Skeletal muscle cell (primary cell): Measurements from ENCODE around the gene TKTL2.

Experiments used
- DNase-seq: peaks from one replicate; pipeline ENCODE4 v3.0.0-alpha.2; 2010; ENCODE audit warnings: low read depth
- H3K4me3 ChIP-seq: 2 replicates; pipeline ENCODE4 v1.5.1; 2011; ENCODE audit warnings: low read depth, mild to moderate bottlenecking, control low read depth, low read length, moderate library complexity

Gene TKTL2

GRCh38 chr4:163473576-163473975 is at the start of gene TKTL2:
TKTL2 (minus strand) TSS chr4:163473754; CDS start chr4:163473734, 20 bp downstream.
- DNase-seq = no peak

GRCh38 chr4:163515198-163515597 is 41.6 kb upstream of the TKTL2 start:
- no peak for DNase-seq
- no peak overlapping the region for H3K4me3 ChIP-seq

More at GRCh38 chr4:163473576-163473975, at the start of gene TKTL2:
- H3K4me3 ChIP-seq = no peak within 1 kb of the TSS

GRCh38 chr4:163505374-163505773 is 31.8 kb upstream of the TKTL2 start:
- no peak overlapping the region for H3K4me3 ChIP-seq
- no peak for DNase-seq

GRCh38 chr4:163500586-163500985 is 27.0 kb upstream of the TKTL2 start:
- H3K4me3 ChIP-seq = no peak overlapping the region
- no peak for DNase-seq

GRCh38 chr4:163495900-163496299 is 22.3 kb upstream of the TKTL2 start:
- no peak for DNase-seq
- peak overlapping the region; percentile 70 for H3K4me3 ChIP-seq

GRCh38 chr4:163494360-163495241 is 21.0 kb upstream of the TKTL2 start, which contains the start of gene TMA16:
TMA16 (plus strand) TSS chr4:163494690; CDS start chr4:163494802, 112 bp downstream.
- DNase-seq = peak; percentile 84
- peak within 1 kb of the TSS; percentile 70 for H3K4me3 ChIP-seq

GRCh38 chr4:163493643-163494359 is 20.2 kb upstream of the TKTL2 start:
- H3K4me3 ChIP-seq = peak overlapping the region; percentile 70
- DNase-seq = no peak

- no peak for DNase-seq
- no peak overlapping the region for H3K4me3 ChIP-seq
Measured at GRCh38 chr4:163492951-163493504, 19.5 kb upstream of the TKTL2 start.

- H3K4me3 ChIP-seq = no peak overlapping the region
- DNase-seq = no peak
Measured at GRCh38 chr4:163489929-163490328, 16.4 kb upstream of the TKTL2 start.

- no peak for DNase-seq
- no peak overlapping the region for H3K4me3 ChIP-seq
Measured at GRCh38 chr4:163486321-163486720, 12.8 kb upstream of the TKTL2 start.

GRCh38 chr4:163485589-163485988 is 12.0 kb upstream of the TKTL2 start:
- DNase-seq = no peak
- no peak overlapping the region for H3K4me3 ChIP-seq

- no peak overlapping the region for H3K4me3 ChIP-seq
- DNase-seq = no peak
Measured at GRCh38 chr4:163484906-163485305, 11.4 kb upstream of the TKTL2 start.

GRCh38 chr4:163482190-163482589 is 8.6 kb upstream of the TKTL2 start:
- no peak for DNase-seq
- H3K4me3 ChIP-seq = no peak overlapping the region

- H3K4me3 ChIP-seq = no peak overlapping the region
- DNase-seq = no peak
Measured at GRCh38 chr4:163476761-163477438, 3.3 kb upstream of the TKTL2 start.

- DNase-seq = no peak
- H3K4me3 ChIP-seq = no peak overlapping the region
Measured at GRCh38 chr4:163474027-163474426, 473 bp upstream of the TKTL2 start.

GRCh38 chr4:163473130-163473529 is 424 bp downstream of the TKTL2 start:
- no peak overlapping the region for H3K4me3 ChIP-seq
- DNase-seq = no peak

- no peak for DNase-seq
- no peak overlapping the region for H3K4me3 ChIP-seq
Measured at GRCh38 chr4:163470391-163470790, 3.2 kb downstream of the TKTL2 start.

- H3K4me3 ChIP-seq = no peak overlapping the region
- no peak for DNase-seq
Measured at GRCh38 chr4:163467082-163467770, 6.3 kb downstream of the TKTL2 start.

GRCh38 chr4:163462556-163462955 is 11.0 kb downstream of the TKTL2 start:
- no peak for DNase-seq
- H3K4me3 ChIP-seq = no peak overlapping the region
